ENCODE results near the gene GRPR. TPM values are rescaled to one million over a fixed set of nuclear protein-coding genes. Genes with fewer than 3 reads are reported as not detected.

Gene GRPR
- total and polyA plus RNA-seq, 4 donors = 0.08 TPM; not detected in 3

GRCh38 chrX:16191605-16192004, 68.2 kb downstream of the GRPR start:
- no peak for TF ChIP-seq JUND (IDR thresholded peaks at IDR 0.05)
- no peak for TF ChIP-seq CTCF (IDR thresholded peaks at IDR 0.05; ENCODE audit: low read depth, low read length, missing input control)
- TF ChIP-seq GABPA (IDR thresholded peaks at IDR 0.05 in 1 of 2, conservative IDR thresholded peaks at IDR 0.05 in 1 of 2) = no peak
- no peak for TF ChIP-seq FOXA2 (IDR thresholded peaks at IDR 0.05)
- TF ChIP-seq RAD21 (IDR thresholded peaks at IDR 0.05) = no peak
- no peak for TF ChIP-seq FOXA1 (IDR thresholded peaks at IDR 0.05)
- TF ChIP-seq MAX (IDR thresholded peaks at IDR 0.05) = no peak
- TF ChIP-seq HNF4A (conservative IDR thresholded peaks at IDR 0.05) = no peak
- TF ChIP-seq EGR1 (IDR thresholded peaks at IDR 0.05; ENCODE audit: low read depth in 2 of 2) = no peak
- WGBS = 91% methylated on average over 6 of the region's 6 CpGs
- Histone ChIP-seq H3K36me3 (ENCODE audit: control insufficient read depth in 4 of 4, insufficient read depth in 3 of 4, low read depth in 1 of 4, low read length in 3 of 4) (no peaks in the 10 kb centered on the region), H3K9me3 (ENCODE audit: control insufficient read depth in 4 of 4, low read length in 3 of 4) (no peaks in the 10 kb centered on the region), H3K27me3 (ENCODE audit: control insufficient read depth in 4 of 4, insufficient read depth in 4 of 4, low read length in 3 of 4) (no peaks in the 10 kb centered on the region), H3K4me1 (ENCODE audit: control insufficient read depth in 4 of 4, insufficient read depth in 4 of 4, low read length in 3 of 4) (peaks cover 0 to 4% (median 1%) of the 10 kb centered on the region in 4 donors), H3K9ac (ENCODE audit: low read depth in 1 of 2, low read length in 2 of 2) (no peak overlapping the region), H3K4me3 (ENCODE audit: low read depth in 1 of 3, low read length in 3 of 3) (no peak overlapping the region), H3K27ac (ENCODE audit: low read depth in 1 of 2, low read length in 2 of 2) (no peak overlapping the region)
- no peak for DNase-seq (ENCODE audit: low spot score)

- H3K4me1 ChIP-seq (ENCODE audit: control insufficient read depth in 4 of 4, insufficient read depth in 4 of 4, low read length in 3 of 4) = no peaks in the 10 kb centered on the region
- DNase-seq (ENCODE audit: low spot score) = no peak
- TF ChIP-seq RXRA (IDR thresholded peaks at IDR 0.05) (no peak), ZBTB33 (IDR thresholded peaks at IDR 0.05) (no peak), MAX (IDR thresholded peaks at IDR 0.05) (no peak), EGR1 (IDR thresholded peaks at IDR 0.05; ENCODE audit: low read depth in 2 of 2) (no peak), HNF4G (IDR thresholded peaks at IDR 0.05) (no peak), JUND (IDR thresholded peaks at IDR 0.05) (no peak), RAD21 (IDR thresholded peaks at IDR 0.05) (no peak), GABPA (IDR thresholded peaks at IDR 0.05 in 1 of 2, conservative IDR thresholded peaks at IDR 0.05 in 1 of 2) (no peak), FOXA2 (IDR thresholded peaks at IDR 0.05) (no peak), SP1 (IDR thresholded peaks at IDR 0.05) (no peak), FOXA1 (IDR thresholded peaks at IDR 0.05) (no peak), NR2F2 (IDR thresholded peaks at IDR 0.05) (no peak), HNF4A (conservative IDR thresholded peaks at IDR 0.05) (no peak)
These were observed 73.5 kb downstream of the GRPR start for GRCh38 chrX:16196829-16197228.

GRCh38 chrX:16199343-16199742, 76.0 kb downstream of the GRPR start:
- 89% methylated on average over 1 of the region's 1 CpG for WGBS
- no peaks in the 10 kb centered on the region for H3K9me3 ChIP-seq (ENCODE audit: control insufficient read depth in 4 of 4, low read length in 3 of 4)
- DNase-seq (ENCODE audit: low spot score) = no peak
- H3K9ac ChIP-seq (ENCODE audit: low read depth in 1 of 2, low read length in 2 of 2) = no peak overlapping the region
- no peaks in the 10 kb centered on the region for H3K36me3 ChIP-seq (ENCODE audit: control insufficient read depth in 4 of 4, insufficient read depth in 3 of 4, low read depth in 1 of 4, low read length in 3 of 4)
- H3K4me1 ChIP-seq (ENCODE audit: control insufficient read depth in 4 of 4, insufficient read depth in 4 of 4, low read length in 3 of 4) = peaks cover 0 to 3% (median 1%) of the 10 kb centered on the region in 4 donors
- TF ChIP-seq YY1 (IDR thresholded peaks at IDR 0.05) (no peak), REST (IDR thresholded peaks at IDR 0.05) (no peak), FOXA2 (IDR thresholded peaks at IDR 0.05) (no peak), FOXA1 (IDR thresholded peaks at IDR 0.05) (no peak), EGR1 (IDR thresholded peaks at IDR 0.05; ENCODE audit: low read depth in 2 of 2) (no peak), NR2F2 (IDR thresholded peaks at IDR 0.05) (no peak), HNF4G (IDR thresholded peaks at IDR 0.05) (no peak), CTCF (IDR thresholded peaks at IDR 0.05; ENCODE audit: low read depth, low read length, missing input control) (no peak), TAF1 (conservative IDR thresholded peaks at IDR 0.05) (no peak), GABPA (IDR thresholded peaks at IDR 0.05 in 1 of 2, conservative IDR thresholded peaks at IDR 0.05 in 1 of 2) (no peak)
- H3K4me3 ChIP-seq (ENCODE audit: low read depth in 1 of 3, low read length in 3 of 3) = no peak overlapping the region
- H3K27ac ChIP-seq (ENCODE audit: low read depth in 1 of 2, low read length in 2 of 2) = no peak overlapping the region
- H3K27me3 ChIP-seq (ENCODE audit: control insufficient read depth in 4 of 4, insufficient read depth in 4 of 4, low read length in 3 of 4) = no peaks in the 10 kb centered on the region

More at GRCh38 chrX:16196829-16197228, 73.5 kb downstream of the GRPR start:
- Histone ChIP-seq H3K4me3 (ENCODE audit: low read depth in 1 of 3, low read length in 3 of 3) (no peak overlapping the region), H3K27ac (ENCODE audit: low read depth in 1 of 2, low read length in 2 of 2) (no peak overlapping the region), H3K9ac (ENCODE audit: low read depth in 1 of 2, low read length in 2 of 2) (no peak overlapping the region), H3K36me3 (ENCODE audit: control insufficient read depth in 4 of 4, insufficient read depth in 3 of 4, low read depth in 1 of 4, low read length in 3 of 4) (no peaks in the 10 kb centered on the region), H3K9me3 (ENCODE audit: control insufficient read depth in 4 of 4, low read length in 3 of 4) (no peaks in the 10 kb centered on the region), H3K27me3 (ENCODE audit: control insufficient read depth in 4 of 4, insufficient read depth in 4 of 4, low read length in 3 of 4) (no peaks in the 10 kb centered on the region)
